IPS-NIHi11 (cell line): ENCODE data around the gene FNDC3A.
A peak's percentile ranks its signal among the peaks of the same experiment; 100 is the strongest.
"Not testable (repeated sequence)": the region's sequence is repeated elsewhere in the genome, so short reads cannot be mapped to it uniquely, and the experiment has no call there.

Experiments
- DNase-seq: peaks from one replicate; pipeline ENCODE4 v3.0.0; 2012; ENCODE audit warnings: mixed read lengths, low spot score

The FNDC3A gene

GRCh38 chr13:49098198-49098597, 122.5 kb downstream of the FNDC3A start:
- no peak for DNase-seq

DNA sequence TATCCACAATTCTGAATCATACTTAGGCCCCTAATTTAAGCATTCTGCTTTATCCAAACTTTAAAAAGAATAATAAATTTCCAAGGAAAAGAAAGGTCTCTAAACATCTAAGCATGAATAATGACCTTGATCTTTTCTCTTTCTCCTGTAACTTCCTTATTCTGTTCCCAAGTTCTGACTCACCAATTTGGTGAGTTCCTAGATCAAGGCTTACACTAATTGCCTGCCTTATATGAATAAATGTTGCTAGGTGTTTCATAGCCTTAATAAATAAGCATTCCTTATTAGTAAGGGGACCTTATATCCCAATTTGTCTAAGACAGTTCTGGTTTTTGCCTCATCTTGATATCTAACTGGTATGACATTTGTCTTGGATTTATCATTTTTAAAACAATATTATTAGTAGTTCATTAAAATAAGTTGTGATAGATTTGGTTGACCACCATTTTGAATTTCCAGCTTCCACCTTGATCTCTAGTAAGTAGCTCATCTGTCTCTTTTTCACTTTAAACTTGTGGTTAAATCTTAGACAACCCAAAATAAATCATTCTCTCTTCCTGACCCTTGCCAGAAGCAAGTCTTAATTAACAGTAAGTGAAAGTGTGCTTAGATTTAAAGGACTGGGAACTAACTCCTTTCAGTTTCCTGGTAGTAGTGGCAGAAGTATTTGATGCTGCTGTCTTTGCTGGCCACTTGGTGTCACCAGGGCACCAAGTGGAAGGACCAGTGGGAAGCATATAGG, 123.2 kb downstream of the FNDC3A start:
- DNase-seq = no peak

DNA sequence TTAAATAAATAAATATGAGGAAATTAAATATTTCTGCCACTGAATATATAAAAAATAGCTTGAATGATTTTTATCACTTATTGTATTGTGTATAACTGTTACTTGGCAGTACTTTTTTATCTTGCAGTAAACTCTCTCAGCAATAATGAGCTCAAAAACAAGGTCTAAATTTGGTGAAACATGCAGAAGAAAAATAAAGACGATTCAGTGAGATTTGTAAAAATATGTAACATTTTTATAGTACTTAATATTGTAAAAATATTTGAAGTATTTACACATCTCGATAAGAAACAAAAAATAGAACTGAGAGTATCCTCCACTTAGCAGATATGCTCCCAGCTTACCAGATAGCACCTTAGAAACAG, 123.8 kb downstream of the FNDC3A start:
- DNase-seq = no peak

DNA sequence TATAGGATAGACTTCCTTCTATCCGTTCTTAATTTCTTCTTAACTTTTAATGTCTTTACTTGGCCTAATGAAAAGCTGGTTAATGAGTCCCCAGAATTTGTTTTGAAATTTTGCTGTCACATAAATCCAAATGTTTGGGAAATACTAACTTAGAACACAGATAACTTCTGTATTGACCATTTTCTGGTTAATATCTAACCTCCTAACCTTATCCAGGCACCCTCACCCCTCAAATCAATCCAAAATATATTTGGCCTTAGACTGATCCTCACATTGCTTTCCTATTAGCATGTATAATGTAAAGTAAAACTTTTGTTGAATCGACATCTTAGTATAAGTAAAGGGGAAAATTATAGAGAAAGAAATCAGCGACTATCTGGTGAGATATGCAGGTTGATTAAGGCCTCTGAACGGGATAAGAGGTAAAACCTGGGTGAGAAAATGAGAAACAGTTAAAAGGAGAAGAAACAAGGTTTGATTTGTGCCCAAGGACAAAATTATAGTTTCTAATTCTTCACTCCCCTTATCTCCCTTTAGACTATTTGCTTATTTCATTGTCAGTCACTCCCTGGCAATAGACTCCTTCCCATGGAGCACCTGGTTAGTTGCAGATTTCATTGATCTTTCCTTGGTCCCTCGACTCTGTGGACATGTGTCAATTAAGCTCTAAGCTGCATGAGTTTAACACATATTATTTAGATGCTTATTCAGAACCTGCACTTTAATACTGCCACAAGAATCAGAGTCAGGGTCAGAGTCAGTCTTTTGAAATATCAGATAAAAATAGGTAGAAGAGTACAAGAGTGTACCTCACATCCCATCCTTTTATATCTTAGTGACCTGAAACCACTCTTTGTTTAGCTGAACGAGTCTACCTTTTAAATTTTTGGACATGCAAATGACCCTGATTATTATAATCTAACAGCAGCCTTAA, 125.2 kb downstream of the FNDC3A start:
- no peak for DNase-seq

DNA sequence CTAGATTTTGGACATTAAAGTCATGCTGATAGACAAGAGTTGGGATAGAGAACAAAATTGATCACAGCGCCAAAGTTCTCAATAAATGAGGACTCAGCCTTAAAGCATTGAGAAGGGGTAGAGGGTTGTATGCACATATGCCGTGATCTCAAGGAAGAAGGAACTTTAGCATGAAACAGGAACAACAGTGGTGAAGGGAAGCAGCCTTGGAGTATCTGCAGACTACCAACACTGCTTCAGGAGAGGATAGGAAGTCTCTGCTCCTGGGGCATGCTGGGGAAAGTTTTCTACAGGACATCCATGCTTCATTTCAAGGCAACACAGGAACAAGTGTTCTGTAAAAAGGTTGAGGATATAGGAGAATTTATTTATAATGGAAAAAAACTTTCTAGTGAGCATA, 132.5 kb downstream of the FNDC3A start:
- DNase-seq = no peak

GRCh38 chr13:49110122-49110912, 134.6 kb downstream of the FNDC3A start:
- DNase-seq = peak; percentile 86

DNA sequence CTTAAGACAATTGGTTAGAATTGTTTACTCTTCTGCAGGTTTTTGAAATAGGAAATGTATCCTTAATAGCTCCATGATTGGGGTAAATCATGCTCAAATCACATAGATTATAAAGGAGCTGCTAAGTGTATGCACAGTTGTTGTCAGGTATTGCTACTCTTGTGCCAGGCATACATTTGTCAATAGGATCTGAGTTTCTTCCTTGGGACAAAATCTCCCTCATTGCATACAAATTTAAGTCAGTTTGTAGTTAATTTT, 135.1 kb downstream of the FNDC3A start:
- no peak for DNase-seq

GRCh38 chr13:49112782-49113525, 137.2 kb downstream of the FNDC3A start:
- DNase-seq = peak; percentile 50

GRCh38 chr13:49113526-49114286, 138.0 kb downstream of the FNDC3A start:
- peak; percentile 16 for DNase-seq

DNA sequence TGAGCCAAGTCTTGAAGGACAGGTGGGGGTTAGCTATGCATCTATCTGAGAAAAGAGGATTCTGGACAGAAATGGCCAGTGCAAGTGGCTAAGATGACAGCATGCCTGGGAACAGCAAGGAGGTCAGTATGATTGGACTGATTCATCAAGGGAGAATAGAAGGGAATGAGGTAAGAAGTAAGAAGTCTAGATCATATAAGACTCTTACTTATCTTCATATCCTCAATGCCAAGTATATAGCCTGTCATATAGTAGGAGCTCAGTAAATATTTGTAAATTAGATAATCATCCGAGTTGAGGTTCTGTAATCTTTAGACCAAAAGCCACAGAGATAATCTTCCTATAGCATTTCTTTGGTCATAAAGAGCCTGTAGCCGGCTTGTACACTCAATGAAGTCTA, 141.2 kb downstream of the FNDC3A start:
- no peak for DNase-seq

DNA sequence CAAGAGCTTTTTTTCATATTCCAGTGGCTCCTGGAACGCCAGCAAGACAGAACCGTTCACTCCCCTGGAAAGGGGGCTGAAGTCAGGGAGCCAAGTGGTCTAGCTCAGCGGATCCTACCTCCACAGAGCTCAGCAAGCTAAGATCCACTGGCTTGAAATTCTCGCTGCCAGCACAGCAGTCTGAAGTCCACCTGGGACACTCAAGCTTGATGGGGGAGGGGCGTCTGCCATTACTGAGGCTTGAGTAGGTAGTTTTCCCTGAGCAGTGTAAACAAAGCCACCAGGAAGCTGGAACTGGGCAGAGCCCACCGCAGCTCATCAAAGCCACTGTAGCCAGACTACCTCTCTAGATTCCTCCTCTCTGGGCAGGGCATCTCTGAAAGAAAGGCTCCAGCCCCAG, 142.7 kb downstream of the FNDC3A start:
- DNase-seq = not testable (repeated sequence)

DNA sequence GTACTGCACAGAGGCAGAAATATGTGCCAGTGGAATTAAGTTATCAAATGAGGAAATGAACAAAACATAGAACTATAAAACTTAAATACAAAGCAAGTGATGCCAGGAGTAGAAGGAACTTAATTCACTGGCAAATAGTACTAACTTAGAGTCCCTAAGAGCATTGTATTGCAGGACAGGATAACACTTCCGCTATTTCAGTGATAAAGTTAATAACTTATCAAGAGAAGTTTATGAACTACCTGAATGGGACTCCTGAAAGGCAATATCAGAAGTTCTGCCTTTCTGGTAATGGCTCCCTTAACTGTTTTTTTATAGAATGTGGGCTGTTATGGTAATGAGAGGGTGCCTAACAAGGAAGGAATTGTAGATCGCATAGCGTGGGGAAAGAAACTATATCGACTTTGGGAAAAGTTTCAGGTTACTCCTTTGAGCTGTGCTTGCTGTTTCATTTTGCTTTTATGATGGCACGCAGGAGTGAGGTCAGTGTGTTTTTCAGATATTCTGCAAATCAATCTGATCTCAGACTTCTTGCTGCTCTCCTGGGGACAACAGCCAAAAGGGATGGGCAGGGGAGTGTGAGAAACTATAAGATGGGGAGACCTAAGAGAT, 149.1 kb downstream of the FNDC3A start:
- no peak for DNase-seq

DNA sequence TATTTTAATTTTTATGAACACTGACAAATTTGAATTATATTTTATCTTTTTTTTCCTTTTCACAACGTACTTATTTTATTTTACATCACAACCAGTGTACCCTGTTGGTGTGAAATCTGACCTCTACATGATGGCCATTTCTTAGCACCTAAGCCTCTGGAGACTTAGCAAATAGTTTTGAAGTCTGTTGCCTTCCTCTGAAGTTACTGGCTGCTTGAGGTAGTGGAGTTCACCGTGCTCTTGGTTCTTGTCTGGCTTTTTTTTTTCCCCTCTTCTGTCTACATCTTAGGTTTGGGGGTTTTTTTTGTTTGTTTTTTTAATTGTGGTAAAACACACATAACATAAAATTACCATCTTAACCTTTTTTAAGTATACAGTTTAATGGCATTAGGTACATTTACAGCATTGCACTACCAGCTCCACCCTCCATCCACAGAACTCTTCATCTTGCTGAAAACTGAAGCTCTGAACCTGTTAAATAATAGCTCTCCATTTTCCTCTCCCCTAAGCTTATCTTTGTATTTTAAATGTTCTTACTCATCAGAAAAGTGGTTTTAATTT, 150.3 kb downstream of the FNDC3A start:
- DNase-seq = no peak

DNA sequence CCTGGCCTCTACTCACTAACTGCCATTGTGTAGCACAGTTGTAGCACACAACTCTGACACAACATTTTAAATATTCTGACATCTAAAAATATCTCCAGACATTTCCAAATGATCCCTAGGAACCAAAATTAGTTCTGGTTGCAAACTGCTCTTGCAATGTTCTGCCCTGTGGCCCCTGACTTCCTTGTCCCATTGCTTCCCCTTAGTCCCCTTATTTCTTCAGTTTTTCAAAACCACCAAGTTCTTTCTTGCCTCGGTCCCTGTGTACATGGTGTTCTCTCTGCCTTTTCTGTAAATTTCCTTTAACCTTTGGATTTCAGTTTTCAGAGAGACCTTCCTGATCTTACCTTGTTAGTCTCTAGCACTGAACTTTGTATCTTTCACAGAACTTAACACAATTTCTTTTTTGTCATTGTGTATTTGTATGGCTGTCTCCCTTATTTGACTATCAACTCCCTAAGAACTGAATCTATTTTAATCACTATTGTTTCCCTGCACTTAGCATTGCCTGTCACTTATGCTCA, 156.8 kb downstream of the FNDC3A start:
- no peak for DNase-seq

DNA sequence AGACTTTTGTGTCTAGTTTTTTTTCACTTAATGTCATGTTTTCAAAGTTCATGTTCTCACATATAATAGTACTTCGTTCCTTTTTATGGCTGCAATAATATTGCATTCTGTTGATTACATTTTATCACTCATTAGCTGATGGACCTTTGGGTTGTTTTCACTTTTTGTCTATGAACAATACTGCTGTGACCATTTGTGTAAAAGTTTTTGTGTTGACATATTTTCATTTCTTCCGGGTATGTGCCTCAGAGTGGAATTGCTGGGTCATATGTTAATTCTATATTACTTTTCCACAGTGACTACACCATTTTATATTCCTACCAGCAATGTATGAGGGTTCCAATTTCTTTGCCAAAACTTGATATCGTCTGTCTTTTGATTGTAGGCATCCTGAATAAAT, 158.6 kb downstream of the FNDC3A start:
- DNase-seq = no peak

- DNase-seq = not testable (repeated sequence)
Measured at GRCh38 chr13:49137138-49137643, 161.5 kb downstream of the FNDC3A start.

GRCh38 chr13:49140910-49141611, 165.3 kb downstream of the FNDC3A start:
- DNase-seq = no peak

- no peak for DNase-seq
Measured at GRCh38 chr13:49146950-49147355, 171.2 kb downstream of the FNDC3A start.

- DNase-seq = no peak
Measured at GRCh38 chr13:49148405-49148804, 172.7 kb downstream of the FNDC3A start.
